HL-60/S4 treated with retinoic acid at 250 ng/mL for 4 days and 3 days (cell line): ENCODE measurements around the gene PRDM16.

ENCODE experiments used
- in situ Hi-C: fragments of 300-500 bp; cut with MboI; formaldehyde crosslinking; loops from 2 replicates; pipeline ENCODE4 v1.7.0; 2022; ENCODE audit warnings: low sequenced_read_pairs

Gene PRDM16

DNA sequence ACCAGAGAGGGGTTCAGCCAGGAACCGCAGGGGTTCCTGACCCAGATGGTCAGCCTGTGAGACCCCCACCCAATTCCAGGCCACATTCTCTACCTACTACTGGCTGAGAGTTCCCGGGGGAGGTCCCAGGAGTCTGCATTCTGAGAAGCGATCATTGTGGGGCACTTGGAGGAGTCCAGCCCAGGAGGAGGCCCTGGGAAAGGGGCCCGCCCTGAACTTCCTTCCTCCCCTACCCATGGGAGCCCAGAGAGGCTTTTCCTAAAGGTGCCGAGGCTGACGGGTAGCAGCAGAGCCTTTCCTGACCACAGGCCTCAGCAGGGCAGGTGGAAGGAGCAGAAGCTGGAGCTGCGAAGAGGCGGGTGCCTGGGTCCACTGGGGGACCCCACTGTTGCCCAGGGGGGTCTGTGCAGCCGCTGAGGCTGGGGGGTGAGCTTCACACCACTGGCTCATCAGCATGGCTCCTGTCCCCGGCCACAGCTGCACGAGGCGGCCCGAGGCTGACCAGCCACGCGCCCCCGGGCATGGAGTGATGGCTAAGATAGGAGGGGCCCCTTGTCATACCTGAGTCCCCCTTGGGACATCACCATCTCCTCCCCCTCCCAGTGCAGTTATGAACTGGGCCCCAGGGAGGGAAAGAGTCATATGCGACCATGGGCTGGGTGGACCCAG is 127.7 kb downstream of the PRDM16 start:
- in situ Hi-C loops = no loop called here

DNA sequence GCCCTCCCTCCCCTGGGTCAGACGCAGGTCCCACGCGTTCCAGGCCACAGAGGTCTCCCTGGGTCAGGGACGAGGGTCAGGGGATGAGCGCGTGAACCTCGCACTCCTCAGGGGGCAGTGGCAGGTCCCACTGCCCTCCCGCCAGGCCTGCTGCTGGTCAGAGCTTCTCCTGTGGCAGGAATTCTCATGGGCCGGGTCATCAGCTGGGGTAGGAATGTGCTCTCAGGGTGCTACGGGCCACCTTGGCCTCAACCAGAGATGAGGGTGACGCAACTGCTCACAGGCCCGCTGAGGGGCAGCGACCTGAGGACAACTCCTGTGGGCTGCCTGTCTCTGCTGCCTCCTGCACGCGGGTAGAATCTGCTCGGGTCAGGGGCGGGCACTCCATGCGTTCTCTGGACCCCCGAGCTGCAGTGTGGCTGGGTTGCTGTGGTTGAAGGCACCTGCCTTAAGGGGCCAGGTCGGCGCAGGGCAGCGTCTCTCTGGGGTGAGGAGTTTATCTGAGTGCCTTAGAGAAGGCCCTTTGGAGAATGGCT is 128.8 kb downstream of the PRDM16 start:
- in situ Hi-C loops = no loop called here

DNA sequence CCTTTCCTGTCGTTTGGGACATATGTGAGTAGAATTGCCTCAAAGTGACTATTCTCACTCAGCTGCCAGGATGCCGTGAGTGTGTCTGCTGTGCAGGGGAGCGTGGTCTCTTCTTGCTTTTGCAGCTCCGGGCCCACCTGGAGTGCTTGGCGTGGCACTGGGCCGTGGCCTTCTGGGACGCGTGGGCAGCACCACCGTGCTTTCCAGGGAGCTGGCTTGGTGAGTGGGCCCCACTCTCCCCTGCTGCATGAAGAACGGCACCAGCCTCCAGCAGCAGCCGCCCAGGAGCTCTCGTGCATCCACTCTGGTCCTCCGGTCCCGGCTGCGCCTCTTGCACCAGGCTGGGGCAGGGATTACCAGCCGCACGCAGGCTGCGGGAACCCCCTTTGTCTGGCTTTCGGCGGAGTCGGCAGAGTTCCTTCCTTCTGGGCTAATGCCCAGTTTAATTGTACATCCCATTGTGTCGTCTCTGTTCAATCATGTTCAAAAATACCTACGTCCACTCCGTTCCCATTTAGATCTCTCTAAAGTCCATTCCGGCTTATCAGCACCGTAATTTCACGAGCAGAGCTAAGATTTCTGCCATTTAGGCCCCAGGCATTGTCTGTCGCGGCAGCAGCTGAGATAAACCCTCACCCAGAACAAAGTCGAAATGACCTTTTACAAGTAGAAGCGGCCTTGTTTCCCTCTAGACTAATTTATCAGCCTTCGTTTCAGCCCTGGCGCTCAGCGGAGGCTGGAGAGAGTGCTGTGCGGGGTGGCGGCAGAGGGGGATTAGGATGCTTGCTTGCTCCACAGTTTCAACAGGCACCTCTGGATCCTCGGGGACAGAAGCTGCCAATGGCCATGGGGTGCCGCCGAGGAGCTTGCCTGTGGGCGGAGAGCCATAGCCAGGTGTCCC is 129.6 kb downstream of the PRDM16 start:
- in situ Hi-C loops = no loop called here

DNA sequence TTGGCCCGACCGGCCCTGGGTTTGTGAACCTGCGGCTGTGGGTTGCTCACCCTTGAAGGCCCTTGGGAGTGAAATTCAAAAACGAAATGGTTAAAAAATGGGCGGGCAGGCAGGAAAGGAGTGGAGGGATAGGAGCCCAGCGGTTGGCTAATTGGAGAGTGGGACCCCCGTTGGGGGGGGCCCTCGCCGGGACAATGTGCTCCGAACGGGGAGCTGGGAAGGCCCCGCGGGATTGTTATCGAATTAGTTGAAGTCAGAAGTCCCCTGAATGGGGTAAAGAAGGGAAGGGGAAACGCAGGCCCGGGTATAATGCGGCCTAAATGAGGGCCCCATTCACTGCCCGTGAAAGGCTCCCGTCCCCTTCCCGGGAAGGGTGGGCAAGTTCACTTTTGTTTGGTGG is 135.7 kb downstream of the PRDM16 start:
- in situ Hi-C loops = no loop called here

GRCh38 chr1:3205815-3206214 is 136.8 kb downstream of the PRDM16 start:
- in situ Hi-C loops = no loop called here

DNA sequence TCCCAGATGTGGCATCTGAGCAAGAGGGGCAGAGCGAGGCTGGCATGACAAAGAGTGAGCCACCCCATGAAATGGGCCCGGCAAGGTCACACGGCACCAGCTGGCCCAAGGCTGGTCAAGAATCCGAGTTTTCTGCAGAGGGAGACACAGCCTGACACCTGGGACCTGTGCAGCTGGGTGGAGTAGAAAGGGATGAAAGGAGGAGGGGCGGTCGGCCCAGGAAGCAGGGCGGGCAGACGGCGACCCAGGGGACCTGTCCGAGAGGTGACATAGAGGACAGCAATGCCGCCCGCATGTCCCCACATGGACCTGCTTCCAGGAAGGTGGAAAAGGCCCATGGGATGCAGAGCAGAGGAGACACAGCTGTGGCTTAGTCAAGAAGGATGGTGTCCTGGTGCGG is 137.7 kb downstream of the PRDM16 start:
- in situ Hi-C loops = no loop called here

DNA sequence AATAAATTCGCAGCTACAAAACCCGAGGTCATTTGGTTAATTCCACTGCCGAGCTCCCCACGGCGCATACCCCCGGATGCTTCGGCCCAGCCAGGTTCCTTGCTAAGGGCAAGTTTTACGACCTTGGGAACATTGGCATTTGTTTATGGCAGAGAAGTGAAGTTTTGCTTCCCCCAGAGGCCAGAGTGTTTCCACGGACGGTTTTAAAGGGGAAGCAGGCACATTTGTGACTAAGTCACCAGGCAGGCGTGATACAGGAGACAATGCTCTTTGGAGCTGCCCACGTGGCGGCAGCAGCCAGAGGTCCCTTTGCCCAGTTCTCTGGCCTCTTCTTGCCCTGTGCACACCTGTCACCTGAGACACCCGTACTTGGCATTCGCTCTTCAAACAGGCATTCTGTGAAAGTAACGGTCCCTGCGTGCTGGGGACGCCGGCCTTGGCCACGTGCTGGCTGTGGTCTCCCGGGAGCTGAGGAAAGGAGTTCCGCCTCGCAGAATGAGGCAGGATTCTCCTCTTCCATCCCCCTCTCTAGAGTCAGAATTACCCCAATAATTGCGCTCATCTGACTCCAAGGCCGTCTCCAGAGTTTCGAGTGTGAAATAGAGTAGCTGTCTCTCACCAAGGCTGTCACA is 138.3 kb downstream of the PRDM16 start:
- in situ Hi-C loops = no loop called here

GRCh38 chr1:3208819-3209200 is 139.8 kb downstream of the PRDM16 start:
- in situ Hi-C loops = no loop called here

DNA sequence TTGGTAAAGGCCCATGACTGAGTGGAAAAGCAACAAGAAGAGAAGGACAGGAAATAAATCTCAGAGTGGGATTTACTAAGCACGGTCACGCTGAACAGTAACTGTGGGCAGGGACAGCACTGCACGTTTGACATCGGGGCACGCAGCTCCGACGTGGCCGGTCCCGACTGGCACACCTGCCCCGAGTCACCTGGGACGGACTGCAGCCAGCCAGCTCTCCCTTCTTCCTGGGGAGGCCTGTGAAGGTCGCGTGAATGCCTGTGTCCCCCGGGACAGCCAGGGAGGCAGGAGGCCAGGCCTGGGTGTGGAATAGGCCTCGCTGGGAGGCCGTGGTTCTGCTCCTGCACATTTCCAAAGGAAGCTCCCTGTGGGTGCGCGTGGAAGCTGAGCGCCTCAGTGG is 140.2 kb downstream of the PRDM16 start:
- in situ Hi-C loops = no loop called here

DNA sequence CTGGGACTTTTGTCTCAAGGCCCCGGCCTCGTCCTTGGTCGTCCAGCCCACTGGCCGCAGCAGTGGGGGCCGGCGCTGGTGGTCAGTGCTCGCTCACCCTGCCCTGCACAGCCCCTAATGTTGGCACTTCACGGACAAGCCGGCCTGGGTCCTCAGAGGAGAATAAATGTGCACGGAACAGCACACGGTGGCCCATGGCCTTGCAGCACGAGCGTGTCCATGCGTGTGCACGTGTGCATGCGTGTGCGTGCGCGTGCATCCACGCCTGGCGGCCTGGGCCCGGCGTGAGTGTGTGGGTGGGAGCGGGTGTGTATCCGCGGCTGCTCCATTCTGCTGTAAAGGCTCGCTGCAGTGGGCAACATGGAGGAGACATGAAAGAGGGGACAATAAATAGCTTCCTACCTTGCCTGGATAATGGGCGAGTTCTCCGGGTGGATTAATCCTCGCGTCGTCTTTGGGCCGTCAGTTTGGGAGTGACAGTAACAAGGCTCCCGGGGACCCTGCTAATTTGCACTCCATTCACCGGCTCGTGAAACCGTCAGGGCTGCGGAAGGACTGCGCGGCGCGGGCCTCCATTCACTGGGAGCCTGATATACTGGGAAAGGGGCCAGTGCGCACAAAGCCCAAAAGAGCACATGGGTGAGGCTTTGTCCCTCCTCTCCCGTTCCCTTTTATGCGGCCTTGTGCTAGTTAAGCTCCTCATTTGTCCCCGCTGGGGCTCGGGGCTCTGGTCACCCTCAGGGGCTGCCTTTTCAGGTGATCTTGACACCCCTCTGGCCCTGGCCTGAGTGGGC is 142.8 kb downstream of the PRDM16 start:
- in situ Hi-C loops = no loop called here

DNA sequence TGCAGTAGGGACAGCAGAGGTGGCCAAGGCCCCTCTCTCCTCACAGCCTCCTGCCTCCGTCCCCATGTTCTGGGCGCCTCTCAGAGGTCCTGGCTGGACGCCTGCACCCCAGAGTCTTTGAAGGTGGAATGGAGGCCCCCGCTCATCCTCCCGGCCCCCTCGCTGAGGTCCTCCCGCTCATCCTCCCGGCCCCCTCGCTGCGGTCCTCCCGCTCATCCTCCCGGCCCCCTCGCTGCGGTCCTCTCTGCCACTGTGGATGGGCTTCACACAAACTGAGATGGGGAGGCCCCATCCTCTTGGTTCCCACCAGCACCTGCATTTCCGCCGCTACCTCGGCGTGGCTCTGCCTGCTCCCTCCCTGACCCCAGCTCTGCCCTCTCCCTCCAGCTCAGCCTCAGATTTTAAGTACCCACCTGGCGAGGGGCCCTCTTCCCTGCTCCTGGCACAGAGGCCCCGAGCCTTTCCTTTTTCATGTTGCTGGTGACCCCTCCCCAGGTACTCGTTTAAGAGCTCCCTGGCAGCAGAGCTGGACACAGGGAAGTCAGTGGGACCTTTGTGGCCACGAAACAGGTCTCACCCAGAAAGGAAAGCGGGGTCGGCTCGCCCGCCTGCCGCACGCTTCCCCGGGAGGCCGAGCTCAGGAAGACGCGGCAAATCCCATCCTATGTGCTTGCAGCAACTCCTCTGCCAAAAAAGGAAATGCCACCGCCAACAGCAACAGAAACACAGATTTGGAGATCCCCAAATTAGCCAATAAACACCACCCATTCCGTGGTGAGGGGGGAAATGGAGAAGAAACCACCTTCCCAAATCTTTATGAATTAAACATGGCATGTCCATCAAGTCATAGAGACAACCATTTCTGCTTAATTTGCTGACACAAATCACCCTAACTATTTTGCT is 143.7 kb downstream of the PRDM16 start:
- in situ Hi-C loops = no loop called here

DNA sequence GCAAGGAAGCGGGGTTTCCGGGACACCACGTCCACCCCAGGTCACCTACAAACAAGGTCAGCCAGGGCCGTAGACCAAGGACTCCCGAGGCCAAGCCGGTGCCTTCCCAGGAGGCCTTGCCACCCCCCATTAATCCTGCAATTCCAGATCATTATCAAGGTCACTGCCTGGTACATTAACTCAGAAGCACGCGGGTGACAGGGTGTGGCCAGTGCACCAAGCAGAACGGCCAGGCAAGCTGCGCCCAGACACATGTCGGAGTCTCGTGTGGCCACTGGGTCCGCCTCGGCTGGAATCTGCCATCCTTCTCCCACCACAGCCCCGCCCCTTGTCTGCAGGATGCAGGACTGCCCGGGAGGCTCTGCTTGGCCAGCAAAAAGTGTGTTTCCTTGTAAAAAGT is 144.7 kb downstream of the PRDM16 start:
- in situ Hi-C loops = no loop called here

- in situ Hi-C loops = no loop called here
These were observed 146.4 kb downstream of the PRDM16 start for GRCh38 chr1:3215198-3216014.

DNA sequence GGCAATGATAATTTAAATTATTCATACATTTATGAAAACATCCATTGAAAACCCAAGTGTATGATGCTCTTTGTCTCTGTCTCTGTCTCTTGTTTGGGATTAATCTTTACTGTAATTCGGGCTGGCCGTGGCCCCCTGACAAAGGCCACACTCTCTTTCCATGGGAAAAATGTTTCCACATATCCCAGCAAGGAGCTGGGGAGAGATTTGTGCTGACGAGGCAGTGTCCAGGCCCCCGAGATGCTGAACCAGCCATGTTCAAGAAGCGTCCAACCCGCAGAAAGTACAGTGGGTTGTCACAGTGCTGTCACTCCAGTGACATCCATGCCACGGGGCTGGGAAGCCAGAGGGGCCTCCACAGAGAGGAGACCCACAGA is 147.0 kb downstream of the PRDM16 start:
- in situ Hi-C loops = no loop called here

DNA sequence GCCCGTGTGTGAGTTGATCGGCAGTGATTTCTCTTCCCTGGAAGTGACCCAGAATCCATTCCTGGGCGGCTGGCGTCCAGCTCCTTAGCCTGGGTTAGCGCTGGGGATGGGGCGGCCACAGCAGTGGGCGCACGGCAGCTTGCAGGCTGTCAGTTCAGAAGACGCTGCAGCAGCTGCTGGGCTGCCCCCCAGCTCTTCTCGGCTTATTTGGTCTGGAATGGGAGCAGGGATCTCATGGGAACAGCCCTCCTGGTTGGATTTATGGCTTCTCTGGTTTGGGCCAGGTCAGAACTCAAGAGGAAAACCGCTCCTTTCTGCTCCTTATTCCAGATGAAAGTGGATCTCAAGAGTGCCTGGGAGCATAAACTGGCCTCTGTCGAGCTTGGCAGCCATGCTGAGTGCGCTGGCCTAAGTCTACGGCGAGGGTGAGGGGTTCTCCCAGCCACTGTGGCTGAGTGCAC is 148.2 kb downstream of the PRDM16 start:
- in situ Hi-C loops = no loop called here

- in situ Hi-C loops = no loop called here
These were observed 149.1 kb downstream of the PRDM16 start for GRCh38 chr1:3217979-3218679.

DNA sequence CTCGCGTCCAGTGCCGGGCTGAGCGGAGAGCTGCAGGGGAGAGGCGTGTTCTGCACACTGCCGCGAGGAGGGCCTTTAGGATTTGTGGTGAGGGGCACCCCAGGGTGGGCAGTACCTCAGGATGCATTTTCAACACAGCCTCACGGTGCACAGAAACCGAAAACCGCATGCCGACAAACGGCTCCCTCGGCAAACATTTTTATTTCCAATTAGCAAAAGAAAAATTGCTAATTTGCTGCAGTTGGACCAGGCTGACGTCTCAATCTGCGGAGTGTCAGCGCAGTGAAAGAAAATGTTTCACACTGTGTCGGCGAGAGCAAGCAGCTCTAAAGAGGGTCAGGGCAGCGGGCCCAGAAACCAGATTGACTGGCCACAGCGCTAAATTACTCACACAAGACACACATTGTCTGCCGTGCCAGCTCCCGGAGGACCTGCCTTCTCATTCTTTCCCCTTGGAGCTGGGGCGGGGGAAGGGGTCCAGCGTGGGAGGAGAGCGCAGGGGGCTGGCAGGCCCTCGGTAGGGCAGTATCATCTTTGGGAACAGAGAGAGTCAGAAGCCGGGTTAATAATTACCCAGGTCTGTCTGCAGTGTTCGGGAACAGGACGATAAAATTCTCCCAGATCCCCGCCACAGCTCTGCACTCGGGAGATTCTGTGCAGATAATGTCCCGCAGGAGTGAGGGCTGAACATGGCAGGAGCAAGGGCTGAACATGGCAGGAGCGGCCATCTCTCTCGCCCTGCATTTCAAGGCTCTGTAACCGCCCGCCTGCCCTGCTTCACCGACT is 150.2 kb downstream of the PRDM16 start:
- in situ Hi-C loops = no loop called here
